Liver (tissue), 9 donors: Measurements from ENCODE around the gene ARHGAP19. TPM values are rescaled to one million over a fixed set of nuclear protein-coding genes. Genes with fewer than 3 reads are reported as not detected.

Experiments
- DNase-seq: peaks from one replicate; pipeline ENCODE4 v3.0.0-alpha.2; 2017; ENCODE audit warnings: low spot score
- H3K27ac ChIP-seq, 2 donors: one replicate each; pipeline ENCODE4 v1.7.0; 2013; ENCODE audit warnings: inconsistent platforms in 2 of 2, low read length in 2 of 2, control low read depth in 1 of 2, low read depth in 1 of 2, mild to moderate bottlenecking in 1 of 2
- H3K27me3 ChIP-seq, 4 donors: one replicate each; pipeline versions ENCODE4 v1.6.1 to v1.7.0; 2013; ENCODE audit warnings: low read length in 3 of 4, inconsistent platforms in 1 of 4, mild to moderate bottlenecking in 1 of 4, moderate library complexity in 1 of 4; ENCODE audit not compliant: control insufficient read depth in 4 of 4, insufficient read depth in 4 of 4
- H3K36me3 ChIP-seq, 4 donors: one replicate each; pipeline versions ENCODE4 v1.6.1 to v1.7.0; 2013; ENCODE audit warnings: low read length in 3 of 4, mild to moderate bottlenecking in 3 of 4, low read depth in 1 of 4, moderate library complexity in 1 of 4; ENCODE audit not compliant: control insufficient read depth in 4 of 4, insufficient read depth in 3 of 4
- H3K4me1 ChIP-seq, 4 donors: one replicate each; pipeline versions ENCODE4 v1.6.1 to v1.7.0; 2013; ENCODE audit warnings: low read length in 3 of 4, mild to moderate bottlenecking in 3 of 4, moderate library complexity in 1 of 4; ENCODE audit not compliant: control insufficient read depth in 4 of 4, insufficient read depth in 4 of 4
- H3K4me3 ChIP-seq, 3 donors: one replicate each; pipeline versions ENCODE4 v1.6.1 to v1.7.0; 2013; ENCODE audit warnings: low read length in 3 of 3, control low read depth in 1 of 3, low read depth in 1 of 3, mild to moderate bottlenecking in 1 of 3
- H3K9ac ChIP-seq, 2 donors: one replicate each; pipeline ENCODE4 v1.7.0; 2013; ENCODE audit warnings: low read length in 2 of 2, mild to moderate bottlenecking in 2 of 2, moderate library complexity in 2 of 2, control low read depth in 1 of 2, low read depth in 1 of 2
- H3K9me3 ChIP-seq, 4 donors: one replicate each; pipeline versions ENCODE4 v1.6.1 to v1.7.0; 2013; ENCODE audit warnings: low read length in 3 of 4; ENCODE audit not compliant: control insufficient read depth in 4 of 4
- CTCF ChIP-seq: fragments of 150-350 bp; IDR thresholded peaks from 2 replicates; pipeline ENCODE4 v1.5.1; 2017; ENCODE audit warnings: improper control_type of control experiment, low read depth, low read length; ENCODE audit not compliant: missing input control
- EGR1 ChIP-seq, 2 donors: IDR thresholded peaks; 2 replicates each; pipeline ENCODE4 v1.6.1; 2016 to 2018; ENCODE audit warnings: antibody characterized with exemption in 2 of 2, low read depth in 2 of 2
- FOXA1 ChIP-seq: IDR thresholded peaks from 2 replicates; pipeline ENCODE4 v1.6.1; 2016; ENCODE audit warnings: antibody characterized with exemption
- FOXA2 ChIP-seq: IDR thresholded peaks from 2 replicates; pipeline ENCODE4 v1.6.1; 2016; ENCODE audit warnings: antibody characterized with exemption
- GABPA ChIP-seq, 2 donors: IDR thresholded peaks in 1 of 2; conservative IDR thresholded peaks in 1 of 2; 2 replicates each; pipeline ENCODE4 v1.6.1; 2016; ENCODE audit warnings: antibody characterized with exemption in 2 of 2, mild to moderate bottlenecking in 1 of 2, moderate library complexity in 1 of 2
- HNF4A ChIP-seq, 2 donors: conservative IDR thresholded peaks; 2 replicates each; pipeline ENCODE4 v1.6.1; 2016; ENCODE audit warnings: antibody characterized with exemption in 2 of 2, mild to moderate bottlenecking in 2 of 2
- HNF4G ChIP-seq: IDR thresholded peaks from 2 replicates; pipeline ENCODE4 v1.6.1; 2016; ENCODE audit warnings: antibody characterized with exemption
- JUND ChIP-seq, 2 donors: IDR thresholded peaks; 2 replicates each; pipeline ENCODE4 v1.6.1; 2016; ENCODE audit warnings: antibody characterized with exemption in 2 of 2
- RAD21 ChIP-seq, 2 donors: IDR thresholded peaks; 2 replicates each; pipeline ENCODE4 v1.6.1; 2016; ENCODE audit warnings: antibody characterized with exemption in 2 of 2, mild to moderate bottlenecking in 2 of 2
- REST ChIP-seq: IDR thresholded peaks from 2 replicates; pipeline ENCODE4 v1.6.1; 2016; ENCODE audit warnings: antibody characterized with exemption, mild to moderate bottlenecking
- RXRA ChIP-seq, 2 donors: IDR thresholded peaks; 2 replicates each; pipeline ENCODE4 v1.6.1; 2017 to 2018; ENCODE audit warnings: antibody characterized with exemption in 2 of 2, mild to moderate bottlenecking in 1 of 2
- SP1 ChIP-seq: IDR thresholded peaks from 2 replicates; pipeline ENCODE4 v1.6.1; 2018; ENCODE audit warnings: antibody characterized with exemption, mild to moderate bottlenecking
- YY1 ChIP-seq: IDR thresholded peaks from 2 replicates; pipeline ENCODE4 v1.6.1; 2016; ENCODE audit warnings: antibody characterized with exemption, mild to moderate bottlenecking
- WGBS: extraction: QIAGEN DNeasy Blood & Tissue Kit; methylation state at CpG from one replicate; pipeline ENCODE4 v1.1.7; 2013; 5-methylcytosine and 5-hydroxymethylcytosine counted together
- polyA plus RNA-seq, 2 donors: library from polyadenylated mRNA; stranded (reverse) in 1 of 2; unstranded in 1 of 2; fragments of 200-250 nt in 1 of 2; fragments of >200 nt in 1 of 2; fragmentation: Nextera tagmentation in 1 of 2; extraction: Ambion mirVana in 1 of 2; gene quantifications; one replicate each; pipeline versions ENCODE4 v1.2.1 to v1.2.3, GENCODE V29; 2013 to 2015
- total RNA-seq, 2 donors: library from RNA; depleted of rRNA; stranded (reverse); fragments of >200 nt; gene quantifications; one replicate each; pipeline ENCODE4 v1.2.3, GENCODE V29; 2014
- TF ChIP-seq, protein P1 (sequence below): IDR thresholded peaks from 2 replicates; pipeline ENCODE4 v1.6.1; 2016; ENCODE audit warnings: antibody characterized with exemption
- TF ChIP-seq, protein P2 (sequence below): IDR thresholded peaks from 2 replicates; pipeline ENCODE4 v1.6.1; 2016; ENCODE audit warnings: antibody characterized with exemption
- donor health status: healthy.
- donor health status: healthy.
- donor health status: healthy.
- donor health status: healthy.
- donor health status: healthy.

The ARHGAP19 gene
- total and polyA plus RNA-seq, 4 donors, result 1.6 to 23.4 (median 3.6) TPM

- TF ChIP-seq, protein P1, sequence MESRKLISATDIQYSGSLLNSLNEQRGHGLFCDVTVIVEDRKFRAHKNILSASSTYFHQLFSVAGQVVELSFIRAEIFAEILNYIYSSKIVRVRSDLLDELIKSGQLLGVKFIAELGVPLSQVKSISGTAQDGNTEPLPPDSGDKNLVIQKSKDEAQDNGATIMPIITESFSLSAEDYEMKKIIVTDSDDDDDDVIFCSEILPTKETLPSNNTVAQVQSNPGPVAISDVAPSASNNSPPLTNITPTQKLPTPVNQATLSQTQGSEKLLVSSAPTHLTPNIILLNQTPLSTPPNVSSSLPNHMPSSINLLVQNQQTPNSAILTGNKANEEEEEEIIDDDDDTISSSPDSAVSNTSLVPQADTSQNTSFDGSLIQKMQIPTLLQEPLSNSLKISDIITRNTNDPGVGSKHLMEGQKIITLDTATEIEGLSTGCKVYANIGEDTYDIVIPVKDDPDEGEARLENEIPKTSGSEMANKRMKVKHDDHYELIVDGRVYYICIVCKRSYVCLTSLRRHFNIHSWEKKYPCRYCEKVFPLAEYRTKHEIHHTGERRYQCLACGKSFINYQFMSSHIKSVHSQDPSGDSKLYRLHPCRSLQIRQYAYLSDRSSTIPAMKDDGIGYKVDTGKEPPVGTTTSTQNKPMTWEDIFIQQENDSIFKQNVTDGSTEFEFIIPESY, result no peak
These were observed 91.8 kb downstream of the ARHGAP19 start (continued) for GRCh38 chr10:97200616-97201015.

GRCh38 chr10:97199152-97199551 is 93.3 kb downstream of the ARHGAP19 start:
- DNase-seq, result no peak
- Histone ChIP-seq H3K36me3 (no peaks in the 10 kb centered on the region), H3K4me1 (peaks cover 0 to 6% (median 2%) of the 10 kb centered on the region in 4 donors), H3K27ac (no peak overlapping the region), H3K9me3 (no peaks in the 10 kb centered on the region), H3K4me3 (no peak overlapping the region), H3K27me3 (peaks cover 0 to 6% (median 0%) of the 10 kb centered on the region in 4 donors), H3K9ac (no peak overlapping the region)
- TF ChIP-seq RXRA (IDR thresholded peaks at IDR 0.05) (no peak), RAD21 (IDR thresholded peaks at IDR 0.05) (no peak), HNF4A (conservative IDR thresholded peaks at IDR 0.05) (no peak), YY1 (no peak), JUND (IDR thresholded peaks at IDR 0.05) (no peak), REST (no peak)
- TF ChIP-seq, protein P1, result no peak
- WGBS, result 50% methylated on average over 3 of the region's 3 CpGs

DNA sequence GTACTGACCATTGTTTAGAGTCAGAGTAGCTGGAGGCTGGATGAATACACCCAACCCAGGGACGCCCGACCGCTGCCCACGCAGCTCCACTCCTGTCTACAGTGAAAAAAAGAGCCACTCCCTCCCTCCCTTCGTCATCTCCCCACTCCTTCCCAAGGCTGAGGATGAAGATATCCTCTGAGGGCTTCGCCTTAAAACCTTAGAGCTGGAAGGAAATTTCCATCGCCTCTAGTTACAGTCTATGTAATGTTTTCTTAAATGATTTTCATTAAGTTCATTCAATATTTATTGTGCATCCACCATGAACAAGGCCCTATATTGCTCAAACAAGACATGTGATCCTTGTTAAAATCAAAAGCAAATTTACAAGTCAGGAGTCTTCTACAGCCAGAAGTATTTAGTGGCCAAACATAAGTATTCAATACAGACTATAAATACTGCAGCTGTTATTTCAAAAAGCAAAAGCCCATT is 95.4 kb downstream of the ARHGAP19 start:
- Histone ChIP-seq H3K36me3 (no peaks in the 10 kb centered on the region), H3K27ac (no peak overlapping the region), H3K4me1 (peaks cover 0 to 6% (median 2%) of the 10 kb centered on the region in 4 donors), H3K27me3 (peaks cover 0 to 6% (median 0%) of the 10 kb centered on the region in 4 donors), H3K9me3 (no peaks in the 10 kb centered on the region), H3K9ac (no peak overlapping the region), H3K4me3 (no peak overlapping the region)
- DNase-seq, result no peak
- WGBS, result 67% methylated on average over 7 of the region's 7 CpGs
- TF ChIP-seq FOXA2, result no peak
- no peak for TF ChIP-seq CTCF
- TF ChIP-seq EGR1 (IDR thresholded peaks at IDR 0.05; ENCODE audit: low read depth in 2 of 2), result no peak
- no peak for TF ChIP-seq FOXA1
- no peak for TF ChIP-seq JUND (IDR thresholded peaks at IDR 0.05)
- TF ChIP-seq GABPA (IDR thresholded peaks at IDR 0.05 in 1 of 2, conservative IDR thresholded peaks at IDR 0.05 in 1 of 2), result no peak
- TF ChIP-seq RXRA (IDR thresholded peaks at IDR 0.05), result no peak
- TF ChIP-seq RAD21 (IDR thresholded peaks at IDR 0.05), result no peak
- no peak for TF ChIP-seq YY1
- TF ChIP-seq, protein P2, sequence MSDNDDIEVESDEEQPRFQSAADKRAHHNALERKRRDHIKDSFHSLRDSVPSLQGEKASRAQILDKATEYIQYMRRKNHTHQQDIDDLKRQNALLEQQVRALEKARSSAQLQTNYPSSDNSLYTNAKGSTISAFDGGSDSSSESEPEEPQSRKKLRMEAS, result no peak
- no peak for TF ChIP-seq HNF4G
- no peak for TF ChIP-seq HNF4A (conservative IDR thresholded peaks at IDR 0.05)
- no peak for TF ChIP-seq SP1
- no peak for TF ChIP-seq REST
